ENCODE results near the gene SHPK. TPM values are rescaled to one million over a fixed set of nuclear protein-coding genes. Genes with fewer than 3 reads are reported as not detected.
A peak's percentile ranks its signal among the peaks of the same experiment; 100 is the strongest.

SHPK gene
- total RNA-seq, 4 donors from 2014 or later = 5.8 to 83.8 (median 44.9) TPM

DNA sequence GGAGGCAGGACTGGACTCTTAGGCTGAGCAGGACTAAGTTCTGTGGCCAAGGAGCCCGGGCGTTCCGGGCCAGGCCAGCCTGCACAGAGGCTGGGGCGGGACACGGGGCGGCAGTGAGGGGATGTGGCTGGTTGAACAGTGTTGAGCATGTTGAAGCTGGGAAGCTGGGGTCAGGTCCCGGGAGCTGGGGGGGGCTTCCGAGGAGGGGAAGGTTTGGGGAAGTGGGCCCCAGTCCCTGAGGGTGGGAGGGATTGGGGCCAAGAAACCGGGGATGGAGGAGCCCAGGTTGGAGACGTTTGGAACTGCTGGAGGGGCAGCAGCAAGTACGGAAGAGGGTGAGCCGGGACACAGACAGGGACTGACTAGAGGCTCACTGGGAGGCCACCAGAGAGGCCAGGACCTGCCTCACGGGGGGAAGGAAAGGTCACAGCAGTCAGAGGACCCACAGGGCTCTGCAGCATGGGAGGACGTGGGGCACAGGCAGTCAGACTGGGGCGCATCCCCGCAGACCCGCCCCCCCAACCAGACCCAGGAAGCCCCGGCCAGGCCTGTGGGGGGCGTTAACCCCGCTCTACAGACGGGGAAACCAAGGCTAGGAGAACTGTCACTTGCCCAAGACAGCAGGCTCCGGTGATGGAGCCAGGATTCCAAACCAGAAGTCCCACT, 22.9 kb upstream of the SHPK start:
- H3K27ac ChIP-seq = peak overlapping the region; percentile 18 to 62 (median 36)
- no peaks in the 10 kb centered on the region for H3K9me3 ChIP-seq
- peaks cover 0 to 16% (median 0%) of the 10 kb centered on the region in 4 donors for H3K4me1 ChIP-seq
- no peaks in the 10 kb centered on the region for H3K27me3 ChIP-seq
- no peak overlapping the region for H3K4me3 ChIP-seq
- TF ChIP-seq POLR2A (IDR thresholded peaks at IDR 0.05) = no peak
- TF ChIP-seq, protein P1, sequence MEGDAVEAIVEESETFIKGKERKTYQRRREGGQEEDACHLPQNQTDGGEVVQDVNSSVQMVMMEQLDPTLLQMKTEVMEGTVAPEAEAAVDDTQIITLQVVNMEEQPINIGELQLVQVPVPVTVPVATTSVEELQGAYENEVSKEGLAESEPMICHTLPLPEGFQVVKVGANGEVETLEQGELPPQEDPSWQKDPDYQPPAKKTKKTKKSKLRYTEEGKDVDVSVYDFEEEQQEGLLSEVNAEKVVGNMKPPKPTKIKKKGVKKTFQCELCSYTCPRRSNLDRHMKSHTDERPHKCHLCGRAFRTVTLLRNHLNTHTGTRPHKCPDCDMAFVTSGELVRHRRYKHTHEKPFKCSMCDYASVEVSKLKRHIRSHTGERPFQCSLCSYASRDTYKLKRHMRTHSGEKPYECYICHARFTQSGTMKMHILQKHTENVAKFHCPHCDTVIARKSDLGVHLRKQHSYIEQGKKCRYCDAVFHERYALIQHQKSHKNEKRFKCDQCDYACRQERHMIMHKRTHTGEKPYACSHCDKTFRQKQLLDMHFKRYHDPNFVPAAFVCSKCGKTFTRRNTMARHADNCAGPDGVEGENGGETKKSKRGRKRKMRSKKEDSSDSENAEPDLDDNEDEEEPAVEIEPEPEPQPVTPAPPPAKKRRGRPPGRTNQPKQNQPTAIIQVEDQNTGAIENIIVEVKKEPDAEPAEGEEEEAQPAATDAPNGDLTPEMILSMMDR (IDR thresholded peaks at IDR 0.05) = no peak
- DNase-seq = no peak
- peaks cover 0 to 39% (median 0%) of the 10 kb centered on the region in 3 donors for H3K36me3 ChIP-seq

DNA sequence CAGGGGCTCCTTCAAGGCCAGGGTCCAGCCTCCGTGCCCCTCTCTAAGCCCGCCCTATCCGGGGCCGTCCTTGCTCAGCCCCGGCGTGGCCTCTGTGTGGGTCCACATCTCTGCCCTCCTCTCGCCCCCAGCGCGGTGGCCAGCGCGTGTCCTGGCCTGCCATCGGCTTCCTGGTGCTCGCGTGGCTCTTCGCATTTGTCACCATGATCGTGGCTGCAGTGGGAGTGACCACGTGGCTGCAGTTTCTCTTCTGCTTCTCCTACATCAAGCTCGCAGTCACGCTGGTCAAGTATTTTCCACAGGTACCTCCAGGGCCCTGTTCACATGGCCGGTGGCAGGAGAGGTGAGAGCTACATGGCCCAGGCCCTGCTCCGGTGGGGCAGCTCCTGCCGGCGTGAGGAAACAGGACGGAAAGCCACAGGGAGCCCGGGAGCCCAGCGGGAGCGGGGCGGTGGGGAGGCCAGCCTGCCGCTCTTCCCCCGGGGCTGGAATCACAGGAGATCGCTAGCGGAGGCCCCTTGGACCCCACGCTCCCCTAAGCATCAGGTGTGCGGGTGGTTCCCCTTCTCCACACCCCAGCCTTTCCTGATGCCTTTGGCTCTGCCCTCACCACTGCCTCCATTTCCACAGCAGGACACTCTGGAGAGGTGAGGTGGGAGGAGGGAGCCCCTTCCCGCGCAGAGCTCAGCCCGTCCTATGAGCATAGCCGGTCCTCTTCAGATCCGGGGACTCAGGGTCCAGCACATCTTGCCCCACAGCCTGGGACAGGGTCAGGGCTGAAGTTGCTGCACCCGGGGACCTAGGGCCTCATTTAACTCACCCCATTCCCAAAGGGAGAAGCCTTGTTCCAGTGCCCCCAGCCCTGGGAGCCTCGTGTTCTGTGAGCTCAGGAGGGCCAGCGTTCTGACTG, 22.1 kb upstream of the SHPK start:
- H3K27me3 ChIP-seq = no peaks in the 10 kb centered on the region
- no peak overlapping the region for H3K4me3 ChIP-seq
- no peak for TF ChIP-seq POLR2A (IDR thresholded peaks at IDR 0.05)
- TF ChIP-seq, protein P1 (IDR thresholded peaks at IDR 0.05) = no peak
- DNase-seq = no peak
- no peaks in the 10 kb centered on the region for H3K9me3 ChIP-seq
- H3K27ac ChIP-seq = peak overlapping the region in 1 of 4 donors; percentile 62
- peaks cover 0 to 31% (median 0%) of the 10 kb centered on the region in 3 donors for H3K36me3 ChIP-seq
- peaks cover 0 to 16% (median 0%) of the 10 kb centered on the region in 4 donors for H3K4me1 ChIP-seq

DNA sequence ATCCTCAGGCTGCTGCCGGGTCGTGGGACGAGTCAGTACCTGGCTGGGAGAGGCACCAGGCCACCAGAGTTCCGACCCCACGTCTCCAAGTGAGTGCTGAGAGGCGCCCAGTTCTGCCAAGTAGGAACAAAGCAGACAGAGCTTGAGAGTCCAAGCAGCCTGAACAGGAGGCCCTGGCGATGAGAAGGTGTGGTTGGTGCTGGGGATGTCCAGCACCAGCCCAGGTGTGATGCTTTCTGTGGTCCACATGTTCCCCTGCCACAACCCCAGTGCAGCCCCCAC, 21.5 kb upstream of the SHPK start:
- no peak for TF ChIP-seq POLR2A (IDR thresholded peaks at IDR 0.05)
- TF ChIP-seq, protein P1 (IDR thresholded peaks at IDR 0.05) = no peak
- peaks cover 0 to 16% (median 0%) of the 10 kb centered on the region in 4 donors for H3K4me1 ChIP-seq
- no peak overlapping the region for H3K27ac ChIP-seq
- no peaks in the 10 kb centered on the region for H3K9me3 ChIP-seq
- no peaks in the 10 kb centered on the region for H3K27me3 ChIP-seq
- no peak overlapping the region for H3K4me3 ChIP-seq
- no peak for DNase-seq
- peaks cover 0 to 25% (median 0%) of the 10 kb centered on the region in 3 donors for H3K36me3 ChIP-seq

DNA sequence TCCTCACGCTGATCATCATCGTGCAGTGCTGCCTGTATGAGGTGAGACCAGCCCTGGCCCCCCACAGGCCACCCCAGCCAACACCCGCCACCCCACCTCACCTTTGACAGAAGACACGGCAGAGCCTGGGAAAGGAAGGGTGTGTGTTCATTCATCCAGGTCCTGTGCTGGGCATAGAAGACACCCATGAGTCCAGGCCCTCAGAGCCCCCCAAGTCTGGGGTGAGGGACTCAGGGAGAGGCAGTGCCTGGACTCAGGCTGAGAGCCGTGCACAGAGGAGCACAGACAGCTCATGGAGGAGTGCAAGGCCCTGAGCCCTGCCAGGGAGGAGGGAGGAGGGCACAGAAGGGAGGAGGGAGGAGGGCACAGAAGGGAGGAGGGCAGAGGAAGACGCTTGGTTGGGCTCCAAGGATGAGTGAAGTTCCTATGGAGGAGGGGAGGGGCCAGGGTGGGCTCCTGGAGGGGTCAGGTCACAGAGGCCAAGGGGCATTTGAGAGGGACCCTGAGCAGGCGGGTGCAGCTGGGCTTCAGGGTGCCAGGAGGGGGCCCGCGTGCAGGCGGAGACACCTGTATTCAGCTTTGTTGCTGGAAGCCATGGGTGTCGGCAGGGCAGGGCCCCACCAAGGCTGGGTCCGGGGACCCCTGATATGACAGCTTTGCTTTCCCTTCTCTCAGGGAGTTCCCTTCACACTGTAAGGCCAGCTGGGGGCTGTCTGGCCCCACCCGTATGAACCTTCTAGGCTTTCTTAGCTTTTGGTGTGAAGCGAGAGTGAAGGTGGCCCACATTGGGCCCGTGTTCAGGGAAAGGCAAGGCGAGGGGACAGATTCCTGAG, 20.9 kb upstream of the SHPK start:
- peaks cover 0 to 16% (median 0%) of the 10 kb centered on the region in 4 donors for H3K4me1 ChIP-seq
- TF ChIP-seq POLR2A (IDR thresholded peaks at IDR 0.05) = no peak
- TF ChIP-seq, protein P1 (IDR thresholded peaks at IDR 0.05) = no peak
- no peak for DNase-seq
- H3K27ac ChIP-seq = no peak overlapping the region
- no peaks in the 10 kb centered on the region for H3K9me3 ChIP-seq
- H3K4me3 ChIP-seq = no peak overlapping the region
- H3K27me3 ChIP-seq = no peaks in the 10 kb centered on the region
- peaks cover 0 to 21% (median 0%) of the 10 kb centered on the region in 3 donors for H3K36me3 ChIP-seq

DNA sequence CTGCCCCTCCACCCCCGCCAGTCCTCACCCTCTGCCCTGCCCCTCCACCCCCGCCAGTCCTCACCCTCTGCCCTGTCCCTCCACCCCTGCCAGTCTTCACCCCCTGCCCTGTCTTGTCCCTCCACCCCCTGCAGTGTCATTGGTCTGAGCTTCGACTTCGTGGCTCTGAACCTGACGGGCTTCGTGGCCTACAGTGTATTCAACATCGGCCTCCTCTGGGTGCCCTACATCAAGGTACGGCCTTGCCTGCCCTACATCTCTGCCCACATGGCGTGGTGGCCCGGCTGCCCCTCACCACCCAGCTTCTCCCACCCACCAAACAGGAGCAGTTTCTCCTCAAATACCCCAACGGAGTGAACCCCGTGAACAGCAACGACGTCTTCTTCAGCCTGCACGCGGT, 20.3 kb upstream of the SHPK start:
- TF ChIP-seq, protein P1 (IDR thresholded peaks at IDR 0.05) = no peak
- no peak for TF ChIP-seq POLR2A (IDR thresholded peaks at IDR 0.05)
- no peaks in the 10 kb centered on the region for H3K9me3 ChIP-seq
- H3K36me3 ChIP-seq = peaks cover 0 to 15% (median 0%) of the 10 kb centered on the region in 3 donors
- H3K4me1 ChIP-seq = peaks cover 0 to 16% (median 0%) of the 10 kb centered on the region in 4 donors
- H3K4me3 ChIP-seq = no peak overlapping the region
- no peaks in the 10 kb centered on the region for H3K27me3 ChIP-seq
- no peak for DNase-seq
- no peak overlapping the region for H3K27ac ChIP-seq
